Measurements from ENCODE around the gene SH3RF2. TPM values are rescaled to one million over a fixed set of nuclear protein-coding genes. Genes with fewer than 3 reads are reported as not detected.

The SH3RF2 gene
- total and polyA plus RNA-seq, 9 of the 15 experiments (the other 6 are each of a cell fraction or from before 2014, with no cell fraction given) = 0.05 TPM; not detected in 8

DNA sequence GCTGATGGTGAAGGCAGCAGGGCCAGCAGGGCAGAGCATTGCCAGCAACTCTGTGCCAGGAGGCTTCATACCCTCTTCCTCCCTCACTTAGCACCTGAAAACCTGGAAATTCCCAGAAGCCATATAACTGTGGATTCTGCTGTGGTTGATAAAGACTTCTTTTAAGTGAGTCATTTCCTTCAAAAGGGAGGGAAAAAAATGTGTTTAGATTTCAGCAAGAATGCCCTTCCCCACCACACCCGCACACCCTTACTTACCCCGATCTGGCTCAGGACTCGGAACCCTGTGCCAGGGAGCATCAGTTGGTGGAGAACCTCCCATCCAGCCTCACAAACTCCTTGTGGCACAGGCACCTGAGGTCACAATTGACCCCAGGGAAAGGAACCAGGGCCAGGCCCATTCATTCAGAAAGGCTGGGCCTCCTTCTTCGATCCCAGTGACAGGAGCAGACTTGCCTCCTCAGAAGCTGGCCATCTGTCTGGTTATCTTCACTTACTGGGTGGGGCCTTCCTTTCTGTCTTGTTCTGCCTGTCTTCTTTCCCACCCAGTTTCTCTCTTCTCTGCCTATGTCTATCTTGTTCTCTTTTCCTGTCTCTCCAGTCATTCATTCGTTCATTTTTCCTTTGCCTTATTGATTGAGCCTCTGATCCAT is 106.4 kb downstream of the SH3RF2 start (continued):
- TF ChIP-seq KLF10 (CRISPR knock-in tag; IDR thresholded peaks at IDR 0.05) (no peak), OTX1 (CRISPR knock-in tag; IDR thresholded peaks at IDR 0.05) (no peak), ZNF124 (CRISPR knock-in tag; IDR thresholded peaks at IDR 0.05) (no peak), TCFL5 (CRISPR knock-in tag; conservative IDR thresholded peaks at IDR 0.05) (no peak), DACH1 (IDR thresholded peaks at IDR 0.05; ENCODE audit: partially characterized antibody) (no peak), LEF1 (IDR thresholded peaks at IDR 0.05) (peak; percentile 43; the same call in 1 of the 2 replicates), U2AF2 (optimal IDR thresholded peaks at IDR 0.05; ENCODE audit: low read depth, low read length) (no peak), ZC3H8 (IDR thresholded peaks at IDR 0.05) (no peak), RFX1 (IDR thresholded peaks at IDR 0.05) (no peak), ZNF384 (IDR thresholded peaks at IDR 0.05; ENCODE audit: low read depth, low read length) (0 out of 2 replicates have a peak, but pooled peaks have one; percentile 24), PHTF2 (CRISPR knock-in tag; IDR thresholded peaks at IDR 0.05) (no peak), RCOR1 (IDR thresholded peaks at IDR 0.05; ENCODE audit: borderline replicate concordance in 1 of 2, low read depth in 2 of 2, low read length in 2 of 2) (0 out of 4 replicates have a peak, but pooled peaks of 1 of the 2 experiments have one; percentile 30), ZNF445 (CRISPR knock-in tag; IDR thresholded peaks at IDR 0.05; ENCODE audit: low read depth) (no peak), POU5F1 (IDR thresholded peaks at IDR 0.05; ENCODE audit: borderline replicate concordance, low read depth, low read length, partially characterized antibody) (no peak), RAD21 (CRISPR knock-in tag; conservative IDR thresholded peaks at IDR 0.05 in 1 of 2, IDR thresholded peaks at IDR 0.05 in 1 of 2) (no peak), ZKSCAN8 (CRISPR knock-in tag; IDR thresholded peaks at IDR 0.05) (peak; percentile 75; the same call in 1 of the 2 replicates), SMARCC2 (IDR thresholded peaks at IDR 0.05; ENCODE audit: low read depth) (no peak)
- TF ChIP-seq, protein P1, sequence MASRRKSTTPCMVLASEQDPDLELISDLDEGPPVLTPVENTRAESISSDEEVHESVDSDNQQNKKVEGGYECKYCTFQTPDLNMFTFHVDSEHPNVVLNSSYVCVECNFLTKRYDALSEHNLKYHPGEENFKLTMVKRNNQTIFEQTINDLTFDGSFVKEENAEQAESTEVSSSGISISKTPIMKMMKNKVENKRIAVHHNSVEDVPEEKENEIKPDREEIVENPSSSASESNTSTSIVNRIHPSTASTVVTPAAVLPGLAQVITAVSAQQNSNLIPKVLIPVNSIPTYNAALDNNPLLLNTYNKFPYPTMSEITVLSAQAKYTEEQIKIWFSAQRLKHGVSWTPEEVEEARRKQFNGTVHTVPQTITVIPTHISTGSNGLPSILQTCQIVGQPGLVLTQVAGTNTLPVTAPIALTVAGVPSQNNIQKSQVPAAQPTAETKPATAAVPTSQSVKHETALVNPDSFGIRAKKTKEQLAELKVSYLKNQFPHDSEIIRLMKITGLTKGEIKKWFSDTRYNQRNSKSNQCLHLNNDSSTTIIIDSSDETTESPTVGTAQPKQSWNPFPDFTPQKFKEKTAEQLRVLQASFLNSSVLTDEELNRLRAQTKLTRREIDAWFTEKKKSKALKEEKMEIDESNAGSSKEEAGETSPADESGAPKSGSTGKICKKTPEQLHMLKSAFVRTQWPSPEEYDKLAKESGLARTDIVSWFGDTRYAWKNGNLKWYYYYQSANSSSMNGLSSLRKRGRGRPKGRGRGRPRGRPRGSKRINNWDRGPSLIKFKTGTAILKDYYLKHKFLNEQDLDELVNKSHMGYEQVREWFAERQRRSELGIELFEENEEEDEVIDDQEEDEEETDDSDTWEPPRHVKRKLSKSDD (conservative IDR thresholded peaks at IDR 0.05; ENCODE audit: low read length) = no peak
- TF ChIP-seq, protein P2, sequence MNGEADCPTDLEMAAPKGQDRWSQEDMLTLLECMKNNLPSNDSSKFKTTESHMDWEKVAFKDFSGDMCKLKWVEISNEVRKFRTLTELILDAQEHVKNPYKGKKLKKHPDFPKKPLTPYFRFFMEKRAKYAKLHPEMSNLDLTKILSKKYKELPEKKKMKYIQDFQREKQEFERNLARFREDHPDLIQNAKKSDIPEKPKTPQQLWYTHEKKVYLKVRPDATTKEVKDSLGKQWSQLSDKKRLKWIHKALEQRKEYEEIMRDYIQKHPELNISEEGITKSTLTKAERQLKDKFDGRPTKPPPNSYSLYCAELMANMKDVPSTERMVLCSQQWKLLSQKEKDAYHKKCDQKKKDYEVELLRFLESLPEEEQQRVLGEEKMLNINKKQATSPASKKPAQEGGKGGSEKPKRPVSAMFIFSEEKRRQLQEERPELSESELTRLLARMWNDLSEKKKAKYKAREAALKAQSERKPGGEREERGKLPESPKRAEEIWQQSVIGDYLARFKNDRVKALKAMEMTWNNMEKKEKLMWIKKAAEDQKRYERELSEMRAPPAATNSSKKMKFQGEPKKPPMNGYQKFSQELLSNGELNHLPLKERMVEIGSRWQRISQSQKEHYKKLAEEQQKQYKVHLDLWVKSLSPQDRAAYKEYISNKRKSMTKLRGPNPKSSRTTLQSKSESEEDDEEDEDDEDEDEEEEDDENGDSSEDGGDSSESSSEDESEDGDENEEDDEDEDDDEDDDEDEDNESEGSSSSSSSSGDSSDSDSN (IDR thresholded peaks at IDR 0.05; ENCODE audit: borderline replicate concordance in 1 of 2, low read depth in 2 of 2, low read length in 2 of 2) = no peak
- TF ChIP-seq, protein P3, sequence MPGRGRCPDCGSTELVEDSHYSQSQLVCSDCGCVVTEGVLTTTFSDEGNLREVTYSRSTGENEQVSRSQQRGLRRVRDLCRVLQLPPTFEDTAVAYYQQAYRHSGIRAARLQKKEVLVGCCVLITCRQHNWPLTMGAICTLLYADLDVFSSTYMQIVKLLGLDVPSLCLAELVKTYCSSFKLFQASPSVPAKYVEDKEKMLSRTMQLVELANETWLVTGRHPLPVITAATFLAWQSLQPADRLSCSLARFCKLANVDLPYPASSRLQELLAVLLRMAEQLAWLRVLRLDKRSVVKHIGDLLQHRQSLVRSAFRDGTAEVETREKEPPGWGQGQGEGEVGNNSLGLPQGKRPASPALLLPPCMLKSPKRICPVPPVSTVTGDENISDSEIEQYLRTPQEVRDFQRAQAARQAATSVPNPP (IDR thresholded peaks at IDR 0.05; ENCODE audit: borderline replicate concordance, insufficient read depth, insufficient read length) = no peak
- TF ChIP-seq, protein P4, sequence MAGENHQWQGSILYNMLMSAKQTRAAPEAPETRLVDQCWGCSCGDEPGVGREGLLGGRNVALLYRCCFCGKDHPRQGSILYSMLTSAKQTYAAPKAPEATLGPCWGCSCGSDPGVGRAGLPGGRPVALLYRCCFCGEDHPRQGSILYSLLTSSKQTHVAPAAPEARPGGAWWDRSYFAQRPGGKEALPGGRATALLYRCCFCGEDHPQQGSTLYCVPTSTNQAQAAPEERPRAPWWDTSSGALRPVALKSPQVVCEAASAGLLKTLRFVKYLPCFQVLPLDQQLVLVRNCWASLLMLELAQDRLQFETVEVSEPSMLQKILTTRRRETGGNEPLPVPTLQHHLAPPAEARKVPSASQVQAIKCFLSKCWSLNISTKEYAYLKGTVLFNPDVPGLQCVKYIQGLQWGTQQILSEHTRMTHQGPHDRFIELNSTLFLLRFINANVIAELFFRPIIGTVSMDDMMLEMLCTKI (IDR thresholded peaks at IDR 0.05; ENCODE audit: partially characterized antibody) = no peak

All from K562 (cell line).